Esophagus squamous epithelium (tissue), 5 donors: ENCODE measurements around the gene SHISA6. TPM values are rescaled to one million over a fixed set of nuclear protein-coding genes. Genes with fewer than 3 reads are reported as not detected.

Experiments
- DNase-seq: peaks from one replicate; lab custom pipeline; 2025; lab: John Stamatoyannopoulos, UW
- H3K27ac ChIP-seq, 4 donors: fragments of 200-600 bp; sonication (generic); one replicate each; pipeline ENCODE4 v1.5.1; 2016 to 2019; ENCODE audit warnings: mild to moderate bottlenecking in 1 of 4
- H3K27me3 ChIP-seq, 4 donors: fragments of 200-600 bp; sonication (generic); 1 replicate in 3 of 4; 2 replicates in 1 of 4; pipeline versions ENCODE4 v1.5.1 to v1.6.0; 2017 to 2021; ENCODE audit warnings: antibody characterized with exemption in 1 of 4
- H3K36me3 ChIP-seq, 3 donors: fragments of 200-600 bp; sonication (generic); one replicate each; pipeline ENCODE4 v1.5.1; 2016 to 2019
- H3K4me1 ChIP-seq, 3 donors: fragments of 200-600 bp; sonication (generic); one replicate each; pipeline ENCODE4 v1.5.1; 2017 to 2019
- H3K4me3 ChIP-seq, 4 donors: fragments of 200-600 bp; sonication (generic); 1 replicate in 3 of 4; 2 replicates in 1 of 4; pipeline ENCODE4 v1.5.1; 2016 to 2019; ENCODE audit warnings: mild to moderate bottlenecking in 2 of 4, moderate library complexity in 1 of 4
- H3K9me3 ChIP-seq, 3 donors: fragments of 200-600 bp; sonication (generic); one replicate each; pipeline ENCODE4 v1.5.1; 2016 to 2019
- POLR2A ChIP-seq, 4 donors: fragments of 450-650 bp; IDR thresholded peaks; one replicate each; pipeline ENCODE4 v1.6.1; 2017; ENCODE audit warnings: antibody characterized with exemption in 4 of 4, mild to moderate bottlenecking in 4 of 4, moderate library complexity in 3 of 4
- WGBS, 2 donors: methylation state at CpG; one replicate each; pipeline ENCODE4 v1.1.5; 2018; 5-methylcytosine and 5-hydroxymethylcytosine counted together
- intact Hi-C: fragments of 100-400 bp; cut with DNase I; formaldehyde crosslinking; loops from one replicate; pipeline ENCODE4 v1.15.0; 2022
- total RNA-seq, 4 donors: library from RNA; depleted of rRNA; stranded (reverse); fragments of >200 nt; gene quantifications; one replicate each; pipeline ENCODE4 v1.1.0, GENCODE V29; 2016
- TF ChIP-seq, protein P1 (sequence below), 6 experiments: fragments of 450-650 bp in 4 of 6; fragments of 200-600 bp in 2 of 6; sonication (generic) in 2 of 6; IDR thresholded peaks; one replicate each; pipeline ENCODE4 v1.5.1; 2016 to 2019; ENCODE audit warnings: antibody characterized with exemption in 6 of 6, mild to moderate bottlenecking in 4 of 6, moderate library complexity in 4 of 6
- donor health status: DM: yes; HTN: yes; CAD: no.

The SHISA6 gene
- total RNA-seq, 4 donors from 2014 or later, result 0.19 to 1.5 (median 0.71) TPM

DNA sequence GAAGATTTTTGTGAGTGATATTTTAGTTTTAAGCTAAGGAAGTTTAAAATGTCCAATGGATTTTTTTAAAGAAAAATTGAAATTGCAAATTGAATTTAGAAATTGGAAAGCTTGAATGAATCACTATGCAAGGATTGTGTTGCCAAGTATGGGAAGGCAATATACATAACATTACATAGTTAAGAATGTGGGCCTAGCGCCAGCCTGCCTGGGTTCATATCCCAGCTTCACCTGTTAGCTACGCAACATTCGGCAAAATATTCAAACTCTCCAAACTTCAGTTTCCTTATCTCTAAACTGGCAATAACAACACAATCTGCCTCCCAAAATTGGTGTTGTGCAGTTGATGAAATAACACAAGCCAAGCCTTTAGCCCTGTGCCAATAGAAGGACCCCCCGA lies 306.8 kb downstream of the SHISA6 start:
- Histone ChIP-seq H3K27ac (no peak overlapping the region), H3K4me1 (no peaks in the 10 kb centered on the region), H3K9me3 (no peaks in the 10 kb centered on the region), H3K4me3 (no peak overlapping the region), H3K36me3 (no peaks in the 10 kb centered on the region), H3K27me3 (no peaks in the 10 kb centered on the region)
- 85 to 91% methylated on average over 4 of the region's 4 CpGs for WGBS, 2 donors
- no peak for DNase-seq
- intact Hi-C loops, result no loop called here
- TF ChIP-seq, protein P1, sequence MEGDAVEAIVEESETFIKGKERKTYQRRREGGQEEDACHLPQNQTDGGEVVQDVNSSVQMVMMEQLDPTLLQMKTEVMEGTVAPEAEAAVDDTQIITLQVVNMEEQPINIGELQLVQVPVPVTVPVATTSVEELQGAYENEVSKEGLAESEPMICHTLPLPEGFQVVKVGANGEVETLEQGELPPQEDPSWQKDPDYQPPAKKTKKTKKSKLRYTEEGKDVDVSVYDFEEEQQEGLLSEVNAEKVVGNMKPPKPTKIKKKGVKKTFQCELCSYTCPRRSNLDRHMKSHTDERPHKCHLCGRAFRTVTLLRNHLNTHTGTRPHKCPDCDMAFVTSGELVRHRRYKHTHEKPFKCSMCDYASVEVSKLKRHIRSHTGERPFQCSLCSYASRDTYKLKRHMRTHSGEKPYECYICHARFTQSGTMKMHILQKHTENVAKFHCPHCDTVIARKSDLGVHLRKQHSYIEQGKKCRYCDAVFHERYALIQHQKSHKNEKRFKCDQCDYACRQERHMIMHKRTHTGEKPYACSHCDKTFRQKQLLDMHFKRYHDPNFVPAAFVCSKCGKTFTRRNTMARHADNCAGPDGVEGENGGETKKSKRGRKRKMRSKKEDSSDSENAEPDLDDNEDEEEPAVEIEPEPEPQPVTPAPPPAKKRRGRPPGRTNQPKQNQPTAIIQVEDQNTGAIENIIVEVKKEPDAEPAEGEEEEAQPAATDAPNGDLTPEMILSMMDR (IDR thresholded peaks at IDR 0.05), result no peak
- no peak for TF ChIP-seq POLR2A (IDR thresholded peaks at IDR 0.05)

DNA sequence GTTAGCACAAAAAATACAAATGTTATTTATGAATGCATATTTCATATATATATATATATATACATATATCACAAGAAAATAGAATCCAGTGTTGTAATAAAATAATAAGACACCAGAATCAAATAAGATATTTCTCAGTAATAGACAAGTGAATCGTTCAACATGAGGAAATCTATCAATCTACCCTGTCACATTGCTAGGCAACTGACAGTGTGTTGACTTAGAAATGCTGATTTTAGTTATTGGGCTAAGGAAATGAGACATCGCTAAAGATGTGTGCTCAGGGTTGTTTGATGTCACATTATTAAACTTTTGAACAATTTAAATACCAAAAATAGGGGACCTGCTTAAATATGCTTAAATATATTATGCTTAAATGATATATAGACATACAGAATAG lies 307.4 kb downstream of the SHISA6 start:
- no peak overlapping the region for H3K4me3 ChIP-seq
- intact Hi-C loops, result no loop called here
- TF ChIP-seq POLR2A (IDR thresholded peaks at IDR 0.05), result no peak
- TF ChIP-seq, protein P1 (IDR thresholded peaks at IDR 0.05), result no peak
- no peak overlapping the region for H3K27ac ChIP-seq
- H3K27me3 ChIP-seq, result no peaks in the 10 kb centered on the region
- H3K4me1 ChIP-seq, result no peaks in the 10 kb centered on the region
- no peaks in the 10 kb centered on the region for H3K36me3 ChIP-seq
- 55 to 61% methylated on average over 2 of the region's 2 CpGs for WGBS, 2 donors
- H3K9me3 ChIP-seq, result no peaks in the 10 kb centered on the region
- no peak for DNase-seq

DNA sequence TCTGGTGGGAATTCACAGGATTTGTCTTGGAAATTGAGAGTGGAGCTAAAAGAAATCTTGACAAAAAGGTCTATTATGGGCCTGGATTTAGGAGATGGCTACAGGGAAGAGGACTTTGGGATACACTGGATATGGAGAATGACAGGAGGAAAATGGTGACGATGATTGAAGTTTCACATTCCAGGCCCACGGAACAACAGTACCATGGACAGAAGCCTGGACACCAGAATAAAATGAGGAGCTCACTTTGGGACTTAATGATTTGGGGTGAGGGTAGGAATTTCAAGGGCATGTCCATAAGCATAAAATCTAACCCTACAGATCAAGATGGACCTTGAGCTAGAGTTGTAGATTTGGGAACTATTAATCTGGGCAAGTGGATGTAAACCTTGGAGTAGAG lies 309.4 kb downstream of the SHISA6 start:
- intact Hi-C loops, result no loop called here

DNA sequence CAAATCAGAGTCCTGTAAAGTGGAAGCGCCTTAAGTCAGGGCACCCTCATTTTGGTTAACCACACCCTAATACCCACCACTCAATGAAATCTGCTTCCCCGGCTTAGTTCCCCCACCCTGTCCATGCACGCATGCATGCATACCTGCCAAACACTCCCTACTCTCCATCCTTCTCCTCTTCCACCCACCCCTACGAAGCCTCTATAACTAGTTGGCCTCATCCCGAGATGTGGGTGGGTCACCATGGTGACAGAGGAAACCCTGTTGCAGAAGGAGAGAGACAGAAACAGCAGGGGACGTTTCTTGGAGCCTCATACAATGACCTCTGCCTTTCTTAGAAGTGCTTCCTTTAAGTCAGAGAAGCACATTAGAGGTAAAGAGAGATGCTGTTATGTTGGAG lies 310.4 kb downstream of the SHISA6 start:
- 64 to 73% methylated on average over 6 of the region's 6 CpGs for WGBS, 2 donors
- intact Hi-C loops, result no loop called here
- H3K27me3 ChIP-seq, result no peaks in the 10 kb centered on the region
- no peak overlapping the region for H3K27ac ChIP-seq
- no peak for TF ChIP-seq POLR2A (IDR thresholded peaks at IDR 0.05)
- TF ChIP-seq, protein P1 (IDR thresholded peaks at IDR 0.05), result no peak
- no peaks in the 10 kb centered on the region for H3K9me3 ChIP-seq
- DNase-seq, result no peak
- H3K4me3 ChIP-seq, result no peak overlapping the region
- H3K36me3 ChIP-seq, result no peaks in the 10 kb centered on the region
- no peaks in the 10 kb centered on the region for H3K4me1 ChIP-seq

More for the DNA sequence above, 309.4 kb downstream of the SHISA6 start:
- no peaks in the 10 kb centered on the region for H3K27me3 ChIP-seq
- no peaks in the 10 kb centered on the region for H3K9me3 ChIP-seq
- H3K36me3 ChIP-seq, result no peaks in the 10 kb centered on the region
- no peak for TF ChIP-seq POLR2A (IDR thresholded peaks at IDR 0.05)
- TF ChIP-seq, protein P1 (IDR thresholded peaks at IDR 0.05), result no peak
- H3K4me3 ChIP-seq, result no peak overlapping the region
- H3K27ac ChIP-seq, result no peak overlapping the region
- H3K4me1 ChIP-seq, result no peaks in the 10 kb centered on the region
- DNase-seq, result no peak
- 87 to 88% methylated on average over 2 of the region's 2 CpGs for WGBS, 2 donors

DNA sequence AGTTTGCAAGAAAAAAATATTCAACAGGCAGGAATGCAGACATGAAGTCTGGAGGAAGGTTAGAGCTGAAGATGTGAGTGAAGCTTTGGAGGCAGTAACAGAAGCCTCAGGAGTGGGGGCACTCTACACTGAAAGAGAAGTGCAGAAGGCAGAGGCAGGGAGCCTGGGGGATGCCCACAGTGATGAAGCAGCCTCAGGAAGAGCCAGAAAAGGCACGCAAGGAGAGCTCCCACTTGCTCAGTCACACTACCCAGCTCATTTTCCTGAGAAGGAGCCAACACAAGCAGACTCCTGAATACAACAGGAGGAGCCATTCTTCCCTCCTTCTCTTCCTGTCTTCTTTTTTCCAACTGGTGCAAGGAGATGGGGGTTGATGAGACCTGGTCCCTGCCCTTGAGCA lies 312.1 kb downstream of the SHISA6 start:
- no peak overlapping the region for H3K27ac ChIP-seq
- TF ChIP-seq, protein P1 (IDR thresholded peaks at IDR 0.05), result no peak
- no peak for TF ChIP-seq POLR2A (IDR thresholded peaks at IDR 0.05)
- H3K9me3 ChIP-seq, result no peaks in the 10 kb centered on the region
- intact Hi-C loops, result no loop called here
- no peak overlapping the region for H3K4me3 ChIP-seq
- 50 to 67% methylated on average over 1 of the region's 1 CpG for WGBS, 2 donors
- no peaks in the 10 kb centered on the region for H3K36me3 ChIP-seq
- H3K27me3 ChIP-seq, result no peaks in the 10 kb centered on the region
- no peaks in the 10 kb centered on the region for H3K4me1 ChIP-seq
- DNase-seq, result no peak
